Psoas muscle (tissue), 8 donors: ENCODE data around the gene UNC5B. TPM values are rescaled to one million over a fixed set of nuclear protein-coding genes. Genes with fewer than 3 reads are reported as not detected.

Experiments used
- ATAC-seq, 4 donors: fragments of 200-7000 bp; cut with Tn5 transposase; one replicate each; pipeline ENCODE4 v1.9.1; 2020; ENCODE audit warnings: moderate library complexity in 3 of 4, mild to moderate bottlenecking in 2 of 4
- DNase-seq, 2 donors: peaks; one replicate each; pipeline ENCODE4 v3.0.0-alpha.2; 2020
- H3K27ac ChIP-seq: fragments of 200-600 bp; one replicate; pipeline ENCODE4 v1.8.0; 2022
- H3K27me3 ChIP-seq, 3 donors: fragments of 200-600 bp in 1 of 3; one replicate each; pipeline versions ENCODE4 v1.6.1 to v1.8.0; 2013 to 2022; ENCODE audit warnings: low read length in 2 of 3, mild to moderate bottlenecking in 2 of 3, moderate library complexity in 1 of 3; ENCODE audit not compliant: insufficient read depth in 3 of 3
- H3K36me3 ChIP-seq, 2 donors: fragments of 200-600 bp in 1 of 2; one replicate each; pipeline versions ENCODE4 v1.6.1 to v1.8.0; 2013 to 2022; ENCODE audit warnings: low read depth in 1 of 2, mild to moderate bottlenecking in 1 of 2, moderate library complexity in 1 of 2; ENCODE audit not compliant: insufficient read depth in 1 of 2
- H3K4me1 ChIP-seq: fragments of 200-600 bp; one replicate; pipeline ENCODE4 v1.8.0; 2022
- H3K4me3 ChIP-seq: fragments of 200-600 bp; one replicate; pipeline ENCODE4 v1.8.0; 2022; ENCODE audit warnings: mild to moderate bottlenecking
- H3K9me3 ChIP-seq: fragments of 200-600 bp; one replicate; pipeline ENCODE4 v1.8.0; 2022
- WGBS, 3 donors: extraction: QIAGEN DNeasy Blood & Tissue Kit; methylation state at CpG; one replicate each; pipeline versions ENCODE4 v1.1.6 to v1.1.7; 2013; 5-methylcytosine and 5-hydroxymethylcytosine counted together
- intact Hi-C, 2 donors: fragments of 100-400 bp; cut with DNase I; formaldehyde crosslinking; loops; one replicate each; pipeline versions ENCODE4 v1.11.0 to v1.14.2; 2022
- polyA plus RNA-seq, 3 donors: library from polyadenylated mRNA; stranded (reverse); fragments of 200-250 nt; gene quantifications; one replicate each; pipeline ENCODE4 v1.2.3, GENCODE V29; 2013
- total RNA-seq, 4 donors: library from RNA; stranded (reverse); fragmentation: NEBNext Ultra II Directional in 2 of 4; extraction: Animal tissue kit (Norgen Biotek cat#: 25700) in 2 of 4; gene quantifications; one replicate each; pipeline versions ENCODE4 v1.2.1 to v1.2.4, GENCODE V29; 2021 to 2023
- TF ChIP-seq, protein P1 (sequence below): fragments of 200-600 bp; IDR thresholded peaks from one replicate; pipeline ENCODE4 v1.8.0; 2022; ENCODE audit warnings: antibody characterized with exemption
- donor health status: healthy with polysubstance abuse.
- donor health status: DM: no; HTN: no; CAD: no; lungs with moderate emphysema.
- donor health status: Bipolar disorder and iron deficiency.
- donor health status: healthy.
- donor health status: DM: yes; HTN: yes; CAD: no.
- donor health status: DM: no; HTN: no; CAD: no.
- donor health status: DM: no; HTN: no; CAD: no.
- donor health status: DM: yes; HTN: yes; CAD: no.

Gene UNC5B
- total and polyA plus RNA-seq, 7 donors: 0.65 to 5.7 (median 1.3) TPM

- ATAC-seq: no peak
- intact Hi-C loops: no loop called here
- H3K27me3 ChIP-seq: no peaks in the 10 kb centered on the region
- H3K4me1 ChIP-seq: no peaks in the 10 kb centered on the region
- H3K9me3 ChIP-seq: no peaks in the 10 kb centered on the region
- peak in 1 of 2 donors; percentile 6 for DNase-seq
- TF ChIP-seq, protein P1, sequence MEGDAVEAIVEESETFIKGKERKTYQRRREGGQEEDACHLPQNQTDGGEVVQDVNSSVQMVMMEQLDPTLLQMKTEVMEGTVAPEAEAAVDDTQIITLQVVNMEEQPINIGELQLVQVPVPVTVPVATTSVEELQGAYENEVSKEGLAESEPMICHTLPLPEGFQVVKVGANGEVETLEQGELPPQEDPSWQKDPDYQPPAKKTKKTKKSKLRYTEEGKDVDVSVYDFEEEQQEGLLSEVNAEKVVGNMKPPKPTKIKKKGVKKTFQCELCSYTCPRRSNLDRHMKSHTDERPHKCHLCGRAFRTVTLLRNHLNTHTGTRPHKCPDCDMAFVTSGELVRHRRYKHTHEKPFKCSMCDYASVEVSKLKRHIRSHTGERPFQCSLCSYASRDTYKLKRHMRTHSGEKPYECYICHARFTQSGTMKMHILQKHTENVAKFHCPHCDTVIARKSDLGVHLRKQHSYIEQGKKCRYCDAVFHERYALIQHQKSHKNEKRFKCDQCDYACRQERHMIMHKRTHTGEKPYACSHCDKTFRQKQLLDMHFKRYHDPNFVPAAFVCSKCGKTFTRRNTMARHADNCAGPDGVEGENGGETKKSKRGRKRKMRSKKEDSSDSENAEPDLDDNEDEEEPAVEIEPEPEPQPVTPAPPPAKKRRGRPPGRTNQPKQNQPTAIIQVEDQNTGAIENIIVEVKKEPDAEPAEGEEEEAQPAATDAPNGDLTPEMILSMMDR: no peak
- peaks cover 0 to 6% of the 10 kb centered on the region in 2 donors for H3K36me3 ChIP-seq
- no peak overlapping the region for H3K4me3 ChIP-seq
- 91 to 96% (median 91%) methylated on average over 12 of the region's 12 CpGs for WGBS, 3 donors
- H3K27ac ChIP-seq: no peak overlapping the region
These were observed 89.1 kb downstream of the UNC5B start for GRCh38 chr10:71301371-71301916.

GRCh38 chr10:71302451-71302850 lies 90.1 kb downstream of the UNC5B start:
- TF ChIP-seq, protein P1: no peak
- ATAC-seq: no peak

GRCh38 chr10:71302874-71303568 lies 90.7 kb downstream of the UNC5B start:
- Histone ChIP-seq H3K9me3 (no peaks in the 10 kb centered on the region), H3K4me3 (no peak overlapping the region), H3K4me1 (no peaks in the 10 kb centered on the region), H3K27me3 (no peaks in the 10 kb centered on the region), H3K36me3 (peaks cover 0 to 3% of the 10 kb centered on the region in 2 donors), H3K27ac (no peak overlapping the region)
- 52 to 61% (median 56%) methylated on average over 8 of the region's 8 CpGs for WGBS, 3 donors
- ATAC-seq: peak in 3 of 4 donors; percentile 48 to 72 (median 56)
- TF ChIP-seq, protein P1: peak; percentile 32
- intact Hi-C loops: no loop called here
- DNase-seq: peak in 1 of 2 donors; percentile 18

More at GRCh38 chr10:71302451-71302850, 90.1 kb downstream of the UNC5B start:
- no peak overlapping the region for H3K27ac ChIP-seq
- H3K9me3 ChIP-seq: no peaks in the 10 kb centered on the region
- peaks cover 0 to 6% of the 10 kb centered on the region in 2 donors for H3K36me3 ChIP-seq
- H3K4me1 ChIP-seq: no peaks in the 10 kb centered on the region
- no peak for DNase-seq
- H3K4me3 ChIP-seq: no peak overlapping the region
- WGBS, 3 donors: 77 to 82% (median 78%) methylated on average over 4 of the region's 4 CpGs
- no peaks in the 10 kb centered on the region for H3K27me3 ChIP-seq
- intact Hi-C loops: no loop called here

GRCh38 chr10:71303569-71303907 lies 91.2 kb downstream of the UNC5B start:
- DNase-seq (peak in 1 of 2 donors; percentile 15), ATAC-seq (no peak)
- TF ChIP-seq, protein P1: no peak
- WGBS, 3 donors: 43 to 56% (median 53%) methylated on average over 1 of the region's 1 CpG
- no peaks in the 10 kb centered on the region for H3K9me3 ChIP-seq
- no peaks in the 10 kb centered on the region for H3K27me3 ChIP-seq
- H3K36me3 ChIP-seq: no peaks in the 10 kb centered on the region
- no peak overlapping the region for H3K27ac ChIP-seq
- no peak overlapping the region for H3K4me3 ChIP-seq
- no peaks in the 10 kb centered on the region for H3K4me1 ChIP-seq
- intact Hi-C loops: no loop called here
